ENCODE results near the gene P4HB.
A peak's percentile ranks its signal among the peaks of the same experiment; 100 is the strongest.

P4HB gene

DNA sequence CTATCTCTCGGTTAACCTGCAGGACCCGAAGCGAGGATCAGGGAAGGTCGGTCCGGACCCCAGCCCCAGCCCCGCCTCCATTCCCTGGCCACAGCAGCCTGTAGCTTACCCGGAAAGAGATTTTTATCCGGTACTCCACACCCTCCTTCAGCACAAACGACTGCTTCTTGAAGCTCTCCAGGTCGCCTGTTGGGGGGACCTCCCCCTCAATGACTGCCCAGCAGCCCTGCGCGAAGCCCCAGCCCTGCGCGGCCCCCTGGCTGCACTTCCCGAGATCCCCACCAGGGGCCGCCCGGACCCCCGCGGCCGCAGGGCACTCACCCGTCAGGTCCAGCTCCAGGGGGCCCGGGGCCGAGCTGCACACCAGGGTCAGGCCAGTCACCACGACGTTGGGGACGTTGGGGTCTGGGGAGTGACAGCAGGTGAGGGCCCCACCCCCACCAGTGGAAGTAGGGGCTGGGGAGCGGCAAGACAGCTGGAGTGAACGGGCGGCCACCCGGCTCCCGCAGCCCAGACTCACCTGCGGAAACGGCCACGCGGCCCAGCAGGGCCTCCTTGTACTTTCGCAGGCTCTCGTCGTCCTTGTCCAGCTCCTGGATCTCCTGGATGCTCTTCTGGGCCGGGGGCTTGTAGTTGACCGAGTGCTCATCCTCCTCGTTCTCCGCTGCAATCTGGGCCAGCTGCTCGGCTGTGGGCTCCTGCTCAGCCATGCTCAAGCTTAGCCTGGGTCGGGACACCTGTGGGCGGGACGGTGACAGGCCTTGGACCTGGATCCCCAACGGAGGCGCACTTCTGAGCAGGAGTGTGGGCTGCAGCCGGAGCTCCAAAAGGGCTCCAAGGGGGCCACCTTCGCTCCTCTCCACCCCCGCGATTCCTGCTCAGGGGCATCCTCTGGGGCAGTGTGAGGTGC, 9.1 kb upstream of the P4HB start:
- H3K9me2 ChIP-seq (replicated peaks; ENCODE audit: insufficient read depth, low read length): no peaks in the 10 kb centered on the region
- peaks cover 59% of the 10 kb centered on the region for H3K79me2 ChIP-seq (ENCODE audit: low read length)
- peak overlapping the region; percentile 97 for H3K9ac ChIP-seq (ENCODE audit: low read length)
- H3K4me3 ChIP-seq (ENCODE audit: low read length): peak overlapping the region; percentile 86
- H2AFZ ChIP-seq (ENCODE audit: low read length): no peak overlapping the region
- H3F3A ChIP-seq (ENCODE audit: insufficient read depth, low read length): peaks cover 58% of the 10 kb centered on the region
- TF ChIP-seq EZH2phosphoT487 (IDR thresholded peaks at IDR 0.05; ENCODE audit: low read length): no peak
- TF ChIP-seq, protein P1, sequence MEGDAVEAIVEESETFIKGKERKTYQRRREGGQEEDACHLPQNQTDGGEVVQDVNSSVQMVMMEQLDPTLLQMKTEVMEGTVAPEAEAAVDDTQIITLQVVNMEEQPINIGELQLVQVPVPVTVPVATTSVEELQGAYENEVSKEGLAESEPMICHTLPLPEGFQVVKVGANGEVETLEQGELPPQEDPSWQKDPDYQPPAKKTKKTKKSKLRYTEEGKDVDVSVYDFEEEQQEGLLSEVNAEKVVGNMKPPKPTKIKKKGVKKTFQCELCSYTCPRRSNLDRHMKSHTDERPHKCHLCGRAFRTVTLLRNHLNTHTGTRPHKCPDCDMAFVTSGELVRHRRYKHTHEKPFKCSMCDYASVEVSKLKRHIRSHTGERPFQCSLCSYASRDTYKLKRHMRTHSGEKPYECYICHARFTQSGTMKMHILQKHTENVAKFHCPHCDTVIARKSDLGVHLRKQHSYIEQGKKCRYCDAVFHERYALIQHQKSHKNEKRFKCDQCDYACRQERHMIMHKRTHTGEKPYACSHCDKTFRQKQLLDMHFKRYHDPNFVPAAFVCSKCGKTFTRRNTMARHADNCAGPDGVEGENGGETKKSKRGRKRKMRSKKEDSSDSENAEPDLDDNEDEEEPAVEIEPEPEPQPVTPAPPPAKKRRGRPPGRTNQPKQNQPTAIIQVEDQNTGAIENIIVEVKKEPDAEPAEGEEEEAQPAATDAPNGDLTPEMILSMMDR (IDR thresholded peaks at IDR 0.05; ENCODE audit: low read length): peak; percentile 52
- no peak for TF ChIP-seq EZH2 (optimal IDR thresholded peaks at IDR 0.05; ENCODE audit: low read depth, low read length)
- no peaks in the 10 kb centered on the region for H3K9me3 ChIP-seq (replicated peaks; ENCODE audit: insufficient read depth, low read length)
- no peaks in the 10 kb centered on the region for H3K27me3 ChIP-seq (replicated peaks; ENCODE audit: insufficient read depth, low read length)
- H3K27ac ChIP-seq (ENCODE audit: low read length): peak overlapping the region; percentile 83; the same call in 1 of the 2 replicates
- no peak for DNase-seq
- H3K4me2 ChIP-seq (ENCODE audit: low read depth, low read length): peak overlapping the region; percentile 75
- H3K4me1 ChIP-seq (ENCODE audit: low read length): peaks cover 6% of the 10 kb centered on the region; the same call in 1 of the 2 replicates
- H4K20me1 ChIP-seq (ENCODE audit: insufficient read depth, low read length): no peaks in the 10 kb centered on the region; the same call in 1 of the 2 replicates
- H3K36me3 ChIP-seq (replicated peaks; ENCODE audit: insufficient read depth, low read length): peaks cover 13% of the 10 kb centered on the region

DNA sequence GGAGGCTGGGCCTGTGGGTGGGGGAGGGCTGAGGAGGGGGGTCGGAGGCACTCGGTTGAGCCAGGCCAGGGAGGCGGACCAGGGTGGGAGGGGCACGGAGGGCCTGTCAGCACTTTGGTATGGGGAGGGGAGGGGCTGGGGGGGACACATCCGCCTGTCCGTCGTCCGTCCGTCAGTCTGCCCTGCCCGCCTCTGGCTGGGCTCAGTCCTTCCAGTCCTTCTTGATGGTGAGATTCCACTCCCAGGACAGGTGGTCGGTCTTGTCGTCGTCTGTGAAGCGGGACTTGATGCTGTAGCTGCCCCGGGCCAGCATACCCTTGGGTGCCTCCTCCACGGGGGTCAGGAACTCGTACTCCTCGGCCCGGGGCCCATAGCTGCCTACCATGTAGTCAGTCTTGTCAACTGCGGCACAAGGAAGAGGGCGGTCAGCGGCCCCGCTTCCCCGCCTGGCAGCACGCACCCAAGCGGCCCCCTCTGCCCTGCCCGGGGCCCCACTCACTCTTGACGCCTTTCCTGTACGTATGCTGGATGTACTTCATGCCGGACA, 8.4 kb upstream of the P4HB start:
- Histone ChIP-seq H3K4me1 (ENCODE audit: low read length) (peaks cover 6% of the 10 kb centered on the region; the same call in 1 of the 2 replicates), H3K27ac (ENCODE audit: low read length) (no peak overlapping the region), H4K20me1 (ENCODE audit: insufficient read depth, low read length) (no peaks in the 10 kb centered on the region; the same call in 1 of the 2 replicates), H3K9me3 (replicated peaks; ENCODE audit: insufficient read depth, low read length) (no peaks in the 10 kb centered on the region), H3K4me2 (ENCODE audit: low read depth, low read length) (no peak overlapping the region), H3K9me2 (replicated peaks; ENCODE audit: insufficient read depth, low read length) (no peaks in the 10 kb centered on the region), H3K9ac (ENCODE audit: low read length) (no peak overlapping the region), H3K27me3 (replicated peaks; ENCODE audit: insufficient read depth, low read length) (no peaks in the 10 kb centered on the region), H3K36me3 (replicated peaks; ENCODE audit: insufficient read depth, low read length) (peaks cover 13% of the 10 kb centered on the region), H3K4me3 (ENCODE audit: low read length) (no peak overlapping the region), H2AFZ (ENCODE audit: low read length) (no peak overlapping the region), H3K79me2 (ENCODE audit: low read length) (peaks cover 66% of the 10 kb centered on the region), H3F3A (ENCODE audit: insufficient read depth, low read length) (peaks cover 51% of the 10 kb centered on the region)
- DNase-seq: no peak
- TF ChIP-seq, protein P1 (IDR thresholded peaks at IDR 0.05; ENCODE audit: low read length): no peak
- no peak for TF ChIP-seq EZH2 (optimal IDR thresholded peaks at IDR 0.05; ENCODE audit: low read depth, low read length)
- no peak for TF ChIP-seq EZH2phosphoT487 (IDR thresholded peaks at IDR 0.05; ENCODE audit: low read length)

DNA sequence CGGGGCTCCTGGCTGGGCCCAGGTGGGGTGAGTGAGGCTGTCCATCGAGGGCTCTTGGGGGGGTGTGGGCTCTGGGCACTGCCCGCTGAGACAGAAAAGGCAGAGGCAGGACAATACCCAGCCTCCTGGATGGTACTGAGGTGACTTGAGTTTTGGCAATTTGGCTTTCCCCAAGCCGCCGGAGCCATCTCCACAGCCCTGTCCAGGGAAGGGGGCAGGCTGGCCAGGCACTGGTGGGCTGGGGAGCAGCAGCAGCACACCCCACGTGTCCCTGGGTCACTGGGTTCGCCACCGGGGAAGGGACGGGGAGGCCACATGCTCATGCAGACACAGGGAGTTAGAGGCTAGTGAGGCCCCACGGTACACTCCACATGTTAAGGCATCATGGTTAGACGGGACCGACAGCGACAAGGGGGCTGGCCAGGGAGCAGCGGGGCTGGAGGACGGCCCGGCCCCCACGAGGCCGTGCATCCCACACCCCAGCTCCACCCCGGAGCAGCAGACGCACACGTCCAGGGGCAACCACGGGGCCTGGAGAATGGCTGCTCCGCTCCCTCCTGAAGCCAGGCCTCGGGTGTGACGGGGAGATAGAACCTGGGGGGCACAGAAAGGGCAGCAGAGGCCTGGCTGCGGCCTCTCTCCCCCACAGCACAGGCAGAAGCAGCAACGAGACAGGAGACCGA, 7.8 kb upstream of the P4HB start:
- H3K27me3 ChIP-seq (replicated peaks; ENCODE audit: insufficient read depth, low read length): no peaks in the 10 kb centered on the region
- H3K4me2 ChIP-seq (ENCODE audit: low read depth, low read length): no peak overlapping the region
- peaks cover 52% of the 10 kb centered on the region for H3F3A ChIP-seq (ENCODE audit: insufficient read depth, low read length)
- H3K36me3 ChIP-seq (replicated peaks; ENCODE audit: insufficient read depth, low read length): peaks cover 13% of the 10 kb centered on the region
- DNase-seq: no peak
- H3K4me1 ChIP-seq (ENCODE audit: low read length): peaks cover 6% of the 10 kb centered on the region; the same call in 1 of the 2 replicates
- H3K9me2 ChIP-seq (replicated peaks; ENCODE audit: insufficient read depth, low read length): no peaks in the 10 kb centered on the region
- H3K27ac ChIP-seq (ENCODE audit: low read length): no peak overlapping the region
- H3K9me3 ChIP-seq (replicated peaks; ENCODE audit: insufficient read depth, low read length): no peaks in the 10 kb centered on the region
- H3K4me3 ChIP-seq (ENCODE audit: low read length): no peak overlapping the region
- H3K79me2 ChIP-seq (ENCODE audit: low read length): peaks cover 72% of the 10 kb centered on the region
- TF ChIP-seq, protein P1 (IDR thresholded peaks at IDR 0.05; ENCODE audit: low read length): no peak
- TF ChIP-seq EZH2 (optimal IDR thresholded peaks at IDR 0.05; ENCODE audit: low read depth, low read length): no peak
- TF ChIP-seq EZH2phosphoT487 (IDR thresholded peaks at IDR 0.05; ENCODE audit: low read length): no peak
- H4K20me1 ChIP-seq (ENCODE audit: insufficient read depth, low read length): no peaks in the 10 kb centered on the region; the same call in 1 of the 2 replicates
- H3K9ac ChIP-seq (ENCODE audit: low read length): no peak overlapping the region
- H2AFZ ChIP-seq (ENCODE audit: low read length): no peak overlapping the region
